ENCODE data around the gene RPAP2.
A peak's percentile ranks its signal among the peaks of the same experiment; 100 is the strongest.
"Not testable (repeated sequence)": the region's sequence is repeated elsewhere in the genome, so short reads cannot be mapped to it uniquely, and the experiment has no call there.

The RPAP2 gene

GRCh38 chr1:92377991-92378390 is 79.1 kb downstream of the RPAP2 start:
- DNase-seq = not testable (repeated sequence)

GRCh38 chr1:92380867-92381266 is 82.0 kb downstream of the RPAP2 start:
- DNase-seq = peak; percentile 9

GRCh38 chr1:92393966-92394365 is 95.1 kb downstream of the RPAP2 start:
- DNase-seq = not testable (repeated sequence)

GRCh38 chr1:92398519-92398918 is 99.7 kb downstream of the RPAP2 start:
- no peak for DNase-seq

- peak; percentile 41 for DNase-seq
Measured at GRCh38 chr1:92399076-92399475, 100.2 kb downstream of the RPAP2 start.

GRCh38 chr1:92404661-92405060 is 105.8 kb downstream of the RPAP2 start:
- no peak for DNase-seq

- DNase-seq = no peak
Measured at GRCh38 chr1:92408825-92409224, 110.0 kb downstream of the RPAP2 start.

- DNase-seq = no peak
Measured at GRCh38 chr1:92409946-92410549, 111.2 kb downstream of the RPAP2 start.

GRCh38 chr1:92410706-92411105 is 111.8 kb downstream of the RPAP2 start:
- peak; percentile 35 for DNase-seq

GRCh38 chr1:92411511-92411910 is 112.7 kb downstream of the RPAP2 start:
- DNase-seq = peak; percentile 37

GRCh38 chr1:92419642-92420041 is 120.8 kb downstream of the RPAP2 start:
- DNase-seq = no peak

- peak; percentile 37 for DNase-seq
Measured at GRCh38 chr1:92424381-92424780, 125.5 kb downstream of the RPAP2 start.

- no peak for DNase-seq
Measured at GRCh38 chr1:92425617-92426016, 126.8 kb downstream of the RPAP2 start.

GRCh38 chr1:92430030-92430429 is 131.2 kb downstream of the RPAP2 start:
- no peak for DNase-seq

- not testable (repeated sequence) for DNase-seq
Measured at GRCh38 chr1:92434572-92434971, 135.7 kb downstream of the RPAP2 start.

GRCh38 chr1:92439291-92439690 is 140.4 kb downstream of the RPAP2 start:
- DNase-seq = no peak

- DNase-seq = no peak
Measured at GRCh38 chr1:92441316-92441696, 142.4 kb downstream of the RPAP2 start.

- DNase-seq = no peak
Measured at GRCh38 chr1:92441697-92442342, 143.0 kb downstream of the RPAP2 start.

- no peak for DNase-seq
Measured at GRCh38 chr1:92442351-92442750, 143.5 kb downstream of the RPAP2 start.

GRCh38 chr1:92443893-92444292 is 145.0 kb downstream of the RPAP2 start:
- DNase-seq = no peak

GRCh38 chr1:92444351-92444750 is 145.5 kb downstream of the RPAP2 start:
- no peak for DNase-seq

- DNase-seq = no peak
Measured at GRCh38 chr1:92445865-92446264, 147.0 kb downstream of the RPAP2 start.

GRCh38 chr1:92446546-92446945 is 147.7 kb downstream of the RPAP2 start:
- peak; percentile 85 for DNase-seq

GRCh38 chr1:92447033-92447681 is 148.3 kb downstream of the RPAP2 start:
- no peak for DNase-seq

Measured in hematopoietic multipotent progenitor cell treated with erythropoietin and hydrocortisone succinate and interleukin-3 and kit ligand, for 4 days (in vitro differentiated cells).